Rectal smooth muscle tissue (tissue), 1 donor: ENCODE data around the gene FAM107B.

Source experiments
- H3K27ac ChIP-seq: one replicate; pipeline ENCODE4 v1.7.0; 2013; ENCODE audit warnings: low read depth, low read length, inconsistent platforms
- H3K27me3 ChIP-seq: one replicate; pipeline ENCODE4 v1.7.0; 2013; ENCODE audit warnings: low read length; ENCODE audit not compliant: control insufficient read depth, insufficient read depth
- H3K36me3 ChIP-seq: one replicate; pipeline ENCODE4 v1.7.0; 2013; ENCODE audit warnings: low read length; ENCODE audit not compliant: control insufficient read depth, insufficient read depth
- H3K4me1 ChIP-seq: one replicate; pipeline ENCODE4 v1.7.0; 2013; ENCODE audit warnings: low read length; ENCODE audit not compliant: control insufficient read depth, insufficient read depth
- H3K4me3 ChIP-seq: one replicate; pipeline ENCODE4 v1.7.0; 2013; ENCODE audit warnings: low read length
- H3K9ac ChIP-seq: one replicate; pipeline ENCODE4 v1.7.0; 2013; ENCODE audit warnings: low read length

The FAM107B gene

DNA sequence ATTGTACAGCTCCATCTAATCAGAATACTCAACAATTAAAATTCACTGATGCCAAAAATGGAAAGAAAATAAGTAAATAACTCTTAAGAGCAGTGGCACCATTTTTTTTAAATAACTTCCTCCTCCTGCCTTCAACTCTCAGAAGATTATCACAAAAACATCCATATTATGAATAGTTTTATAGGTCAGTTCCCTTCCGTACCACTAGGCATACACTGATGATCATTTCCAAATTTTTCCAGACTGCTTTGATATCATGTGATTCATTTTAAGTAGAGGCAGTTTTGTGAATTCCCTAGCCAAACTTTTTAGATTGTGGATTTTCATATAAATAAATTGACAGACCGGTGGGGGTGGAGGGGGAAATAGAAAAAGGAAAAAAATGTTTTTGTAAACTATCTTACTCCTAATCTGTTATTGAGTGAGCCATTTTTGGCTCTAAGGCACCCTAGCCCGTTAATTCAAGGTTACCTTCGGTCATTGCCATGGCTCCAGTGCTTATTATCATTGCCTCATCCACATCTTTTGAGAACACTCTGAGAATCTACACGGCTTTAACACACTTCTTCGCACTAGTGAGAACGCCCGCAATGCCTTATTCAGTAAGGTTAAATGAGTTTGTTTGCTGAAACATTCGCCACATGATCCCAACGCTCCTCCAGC is 1.0 kb downstream of the FAM107B start:
- Histone ChIP-seq H3K27ac (no peak overlapping the region), H3K36me3 (no peaks in the 10 kb centered on the region), H3K27me3 (no peaks in the 10 kb centered on the region), H3K9ac (no peak overlapping the region), H3K4me1 (no peaks in the 10 kb centered on the region), H3K4me3 (no peak overlapping the region)

DNA sequence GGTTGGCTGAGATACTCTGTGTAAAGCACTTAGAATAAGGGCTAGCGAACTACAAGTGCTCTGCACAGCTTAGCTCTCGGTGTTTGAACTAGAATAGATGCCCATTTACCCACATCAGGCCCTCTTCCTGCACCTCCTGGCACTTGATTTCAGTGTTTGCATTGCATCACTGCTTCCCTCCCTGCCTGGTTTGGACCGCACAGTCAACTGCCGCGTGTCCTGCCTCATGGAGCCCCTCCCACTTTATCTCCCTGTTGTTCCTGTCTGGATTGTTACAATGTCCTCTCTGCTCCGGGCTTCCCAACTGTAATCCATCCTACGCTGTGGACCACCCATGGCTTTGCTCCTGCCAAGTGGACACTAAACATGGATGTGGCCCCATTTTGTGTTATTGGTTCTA is 2.3 kb downstream of the FAM107B start:
- H3K4me1 ChIP-seq, result no peaks in the 10 kb centered on the region
- no peaks in the 10 kb centered on the region for H3K36me3 ChIP-seq
- no peaks in the 10 kb centered on the region for H3K27me3 ChIP-seq
- no peak overlapping the region for H3K27ac ChIP-seq
- no peak overlapping the region for H3K4me3 ChIP-seq
- no peak overlapping the region for H3K9ac ChIP-seq

DNA sequence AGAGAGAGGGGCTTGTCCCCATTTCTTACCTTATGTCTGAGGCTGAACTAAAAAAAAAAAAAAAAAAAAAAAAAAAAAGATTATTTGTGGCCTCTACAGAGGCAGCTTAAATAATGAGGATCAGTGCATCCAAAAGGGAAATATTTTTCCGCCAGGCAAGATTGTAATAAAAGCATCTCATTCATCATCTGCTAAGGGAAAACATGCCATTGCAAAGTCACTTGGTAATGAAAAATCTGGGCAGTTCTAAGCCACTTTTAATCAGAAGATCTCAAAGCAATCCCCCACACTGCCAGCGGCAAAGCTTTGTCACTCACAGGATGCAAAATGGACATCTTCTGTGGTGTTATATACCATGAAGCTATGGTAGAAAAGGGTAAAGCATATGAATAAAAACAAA is 3.8 kb downstream of the FAM107B start:
- Histone ChIP-seq H3K27me3 (no peaks in the 10 kb centered on the region), H3K36me3 (no peaks in the 10 kb centered on the region), H3K9ac (no peak overlapping the region), H3K27ac (no peak overlapping the region), H3K4me3 (no peak overlapping the region), H3K4me1 (no peaks in the 10 kb centered on the region)

DNA sequence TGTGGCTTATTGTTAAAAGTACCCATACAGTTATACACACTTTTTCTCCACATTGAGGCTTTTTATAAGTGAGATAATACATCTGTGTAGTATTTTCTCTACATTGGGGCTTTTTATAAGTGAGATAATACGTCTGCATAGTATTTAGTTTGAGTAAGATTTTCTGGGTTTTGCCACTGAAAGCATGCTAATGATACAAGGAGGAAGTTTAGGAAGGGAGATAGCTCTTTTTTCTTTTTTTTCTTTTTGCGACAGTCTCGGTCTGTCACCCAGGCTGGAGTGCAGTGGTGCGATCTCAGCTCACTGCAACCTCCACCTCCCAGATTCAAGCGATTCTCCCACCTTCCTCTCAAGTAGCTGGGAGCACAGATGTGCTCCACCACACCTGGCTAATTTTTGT is 13.3 kb downstream of the FAM107B start:
- no peaks in the 10 kb centered on the region for H3K36me3 ChIP-seq
- no peaks in the 10 kb centered on the region for H3K4me1 ChIP-seq
- H3K27me3 ChIP-seq, result no peaks in the 10 kb centered on the region
- H3K27ac ChIP-seq, result no peak overlapping the region
- no peak overlapping the region for H3K9ac ChIP-seq
- no peak overlapping the region for H3K4me3 ChIP-seq

DNA sequence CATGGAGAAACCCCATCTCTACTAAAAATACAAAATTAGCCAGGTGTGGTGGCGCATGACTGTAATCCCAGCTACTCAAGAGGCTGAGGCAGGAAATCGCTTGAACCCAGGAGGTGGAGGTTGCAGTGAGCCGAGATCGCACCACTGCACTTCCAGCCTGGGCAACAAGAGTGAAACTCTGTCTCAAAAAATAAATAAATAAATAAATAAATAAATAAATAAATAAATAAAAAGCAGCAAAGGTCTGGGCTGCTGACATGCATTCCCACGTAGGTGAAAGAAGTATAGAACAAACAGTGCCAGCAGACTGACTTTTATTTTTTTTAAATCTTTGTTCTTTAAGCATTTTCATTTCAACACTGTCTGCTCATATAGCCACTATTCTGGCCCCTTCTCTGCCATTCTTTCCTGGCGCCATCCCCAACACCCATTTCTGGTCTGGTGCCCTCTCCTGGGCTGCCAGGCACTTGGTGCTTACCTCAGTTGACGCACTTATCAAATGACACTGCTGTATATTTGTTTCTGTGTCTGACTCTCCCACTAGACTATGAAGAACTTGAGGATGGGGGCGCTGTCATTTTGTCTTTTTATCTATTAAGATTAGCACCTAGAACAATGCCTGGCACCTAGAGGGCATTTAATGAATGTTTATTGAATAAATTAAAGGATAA is 15.6 kb downstream of the FAM107B start:
- Histone ChIP-seq H3K4me1 (no peaks in the 10 kb centered on the region), H3K4me3 (no peak overlapping the region), H3K27me3 (no peaks in the 10 kb centered on the region), H3K27ac (no peak overlapping the region), H3K9ac (no peak overlapping the region), H3K36me3 (no peaks in the 10 kb centered on the region)

DNA sequence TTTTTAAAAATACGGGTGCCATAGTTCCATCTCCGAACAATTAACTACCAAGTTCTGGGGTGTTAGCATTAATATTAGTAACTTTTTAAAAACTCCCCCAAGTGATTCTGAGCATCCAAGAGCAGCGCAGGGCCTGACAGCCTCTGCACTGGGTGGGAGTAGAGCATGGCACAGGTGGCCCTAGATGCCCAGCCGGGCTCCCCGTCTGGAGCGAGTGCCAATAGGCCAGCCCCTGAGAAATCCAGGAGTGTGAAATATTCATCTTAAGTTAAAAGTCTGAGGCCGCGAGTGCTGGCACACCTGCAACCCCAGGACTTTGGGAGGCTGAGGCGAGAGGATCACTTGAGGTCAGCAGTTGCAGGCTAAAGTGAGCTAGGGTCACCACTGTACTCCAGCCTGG is 16.2 kb downstream of the FAM107B start:
- Histone ChIP-seq H3K27ac (no peak overlapping the region), H3K27me3 (no peaks in the 10 kb centered on the region), H3K9ac (no peak overlapping the region), H3K36me3 (no peaks in the 10 kb centered on the region), H3K4me3 (no peak overlapping the region), H3K4me1 (no peaks in the 10 kb centered on the region)

DNA sequence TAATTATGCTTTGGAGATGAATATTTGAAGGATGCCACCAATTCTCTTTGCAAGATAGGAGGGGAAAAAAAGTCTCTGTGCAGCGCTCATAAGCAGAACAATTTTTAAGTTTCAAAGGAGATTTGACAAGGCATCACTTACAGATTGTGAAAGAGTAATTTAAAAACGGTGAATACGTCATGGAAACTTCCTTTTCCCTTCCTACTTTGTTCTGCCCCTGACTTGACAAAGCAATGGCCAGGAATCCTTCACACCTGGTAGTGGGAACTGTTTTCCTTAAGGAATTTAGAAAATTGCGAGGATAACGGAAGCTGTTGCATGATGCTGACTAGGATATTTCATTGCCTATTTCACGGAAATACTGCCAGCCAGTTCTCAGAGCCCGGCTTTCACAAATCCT is 16.7 kb downstream of the FAM107B start:
- no peaks in the 10 kb centered on the region for H3K27me3 ChIP-seq
- H3K9ac ChIP-seq, result no peak overlapping the region
- H3K36me3 ChIP-seq, result no peaks in the 10 kb centered on the region
- H3K4me3 ChIP-seq, result no peak overlapping the region
- H3K27ac ChIP-seq, result no peak overlapping the region
- H3K4me1 ChIP-seq, result no peaks in the 10 kb centered on the region

DNA sequence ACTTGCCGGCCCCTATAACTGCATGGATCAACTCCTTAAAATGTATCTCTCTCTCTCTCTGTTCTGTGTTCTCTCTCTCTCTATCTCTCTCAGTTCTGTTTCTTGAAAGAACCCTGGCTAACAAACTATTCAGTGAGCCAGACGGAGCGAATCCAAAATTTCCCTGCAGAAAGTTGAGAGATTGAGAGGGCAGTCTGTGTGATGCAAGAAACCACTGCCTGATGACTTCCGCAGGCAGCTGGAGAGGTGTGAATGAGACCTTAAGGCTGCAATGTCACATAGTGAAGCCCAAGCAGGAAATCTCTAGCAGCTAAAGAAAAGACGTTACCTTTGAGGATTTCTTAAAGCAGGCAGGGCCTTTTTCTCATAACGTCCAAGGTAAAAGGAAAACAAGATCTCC is 17.3 kb downstream of the FAM107B start:
- H3K27ac ChIP-seq, result no peak overlapping the region
- no peaks in the 10 kb centered on the region for H3K36me3 ChIP-seq
- H3K9ac ChIP-seq, result no peak overlapping the region
- H3K4me1 ChIP-seq, result no peaks in the 10 kb centered on the region
- no peaks in the 10 kb centered on the region for H3K27me3 ChIP-seq
- H3K4me3 ChIP-seq, result no peak overlapping the region

DNA sequence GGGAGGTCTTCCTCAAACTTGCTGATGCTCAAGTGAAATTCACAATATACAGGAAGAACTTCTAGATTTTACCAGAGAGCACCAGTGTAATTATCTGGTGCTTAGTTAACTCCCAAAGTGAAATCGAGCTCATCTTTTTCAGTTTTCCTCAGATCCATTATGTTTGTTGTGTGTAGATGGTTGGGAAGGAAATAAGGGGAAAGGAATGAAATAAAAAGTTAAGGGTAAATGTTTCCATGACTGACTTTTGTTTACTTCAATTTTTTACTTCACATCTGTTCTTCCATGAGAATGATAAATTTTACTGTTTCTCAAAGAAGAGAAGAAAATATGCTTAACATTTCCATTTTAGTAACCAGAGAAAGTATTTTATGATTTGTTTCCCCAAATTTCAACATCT is 21.3 kb downstream of the FAM107B start:
- Histone ChIP-seq H3K27ac (peak overlapping the region; percentile 52), H3K9ac (no peak overlapping the region)

DNA sequence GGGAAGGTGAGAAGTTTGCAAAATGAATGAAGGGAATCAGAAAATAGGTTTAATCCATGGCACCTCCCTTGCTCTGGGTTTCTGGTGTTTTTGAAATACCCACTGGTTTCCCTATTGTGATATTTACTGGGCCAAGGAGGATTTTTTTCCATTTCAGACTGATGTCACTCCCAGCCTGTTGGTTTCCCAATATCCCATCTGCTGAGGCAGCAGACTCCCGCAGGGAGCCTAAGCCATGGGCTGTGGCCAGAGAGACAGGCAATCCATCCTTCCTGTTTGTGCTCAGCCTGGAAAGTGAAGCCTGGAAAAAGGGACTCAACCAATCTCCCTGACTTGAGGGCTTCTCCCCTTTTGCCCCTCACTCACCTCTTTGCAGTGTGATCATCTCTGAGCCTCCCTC is 22.8 kb downstream of the FAM107B start:
- Histone ChIP-seq H3K4me3 (no peak overlapping the region), H3K36me3 (no peaks in the 10 kb centered on the region), H3K4me1 (no peaks in the 10 kb centered on the region), H3K27me3 (no peaks in the 10 kb centered on the region), H3K27ac (peak overlapping the region; percentile 51), H3K9ac (no peak overlapping the region)

More for the DNA sequence above, 21.3 kb downstream of the FAM107B start:
- Histone ChIP-seq H3K4me3 (no peak overlapping the region), H3K36me3 (no peaks in the 10 kb centered on the region), H3K4me1 (no peaks in the 10 kb centered on the region), H3K27me3 (no peaks in the 10 kb centered on the region)

DNA sequence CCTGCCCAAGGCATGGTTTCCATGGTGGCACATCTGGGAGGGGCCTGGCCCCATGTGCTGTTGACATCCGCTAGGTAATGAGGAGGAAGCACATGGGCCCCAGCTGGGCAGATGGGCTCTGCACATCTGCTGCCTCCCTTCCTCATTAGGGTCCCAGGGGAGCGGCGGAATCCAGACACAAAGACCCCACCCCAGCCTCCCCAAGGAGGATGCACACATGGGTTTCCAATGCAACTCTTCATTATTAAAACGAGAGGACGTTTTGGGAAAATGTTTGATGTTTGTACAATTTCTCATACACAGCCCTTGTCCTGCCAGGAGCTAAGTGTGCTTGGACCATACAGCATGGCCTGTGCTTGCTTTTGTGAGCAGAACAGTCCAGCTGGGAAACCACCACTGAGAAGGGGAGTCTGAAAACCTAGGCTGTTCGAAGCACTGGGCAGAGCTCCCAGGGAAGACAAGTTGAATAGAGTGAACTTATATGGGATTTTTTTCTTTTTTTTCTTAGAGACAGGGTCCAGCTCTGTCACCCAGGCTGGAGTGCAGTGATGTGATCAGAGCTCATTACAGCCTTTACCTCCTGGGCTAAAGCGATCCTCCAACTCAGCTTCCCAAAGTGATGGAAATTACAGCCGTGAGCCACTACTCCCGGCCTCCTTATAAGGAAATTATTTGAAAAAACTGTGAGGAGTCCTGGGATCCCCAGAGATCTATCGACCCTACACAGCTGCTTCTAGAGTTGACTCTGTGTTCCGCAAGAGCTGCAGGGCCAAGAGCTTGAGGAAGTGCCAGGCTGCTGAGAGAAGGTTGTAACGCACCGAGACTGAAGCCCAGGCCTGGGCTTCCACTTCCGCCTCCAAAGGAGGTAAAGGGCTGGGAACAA is 23.4 kb downstream of the FAM107B start:
- no peaks in the 10 kb centered on the region for H3K4me1 ChIP-seq
- H3K9ac ChIP-seq, result no peak overlapping the region
- H3K4me3 ChIP-seq, result no peak overlapping the region

DNA sequence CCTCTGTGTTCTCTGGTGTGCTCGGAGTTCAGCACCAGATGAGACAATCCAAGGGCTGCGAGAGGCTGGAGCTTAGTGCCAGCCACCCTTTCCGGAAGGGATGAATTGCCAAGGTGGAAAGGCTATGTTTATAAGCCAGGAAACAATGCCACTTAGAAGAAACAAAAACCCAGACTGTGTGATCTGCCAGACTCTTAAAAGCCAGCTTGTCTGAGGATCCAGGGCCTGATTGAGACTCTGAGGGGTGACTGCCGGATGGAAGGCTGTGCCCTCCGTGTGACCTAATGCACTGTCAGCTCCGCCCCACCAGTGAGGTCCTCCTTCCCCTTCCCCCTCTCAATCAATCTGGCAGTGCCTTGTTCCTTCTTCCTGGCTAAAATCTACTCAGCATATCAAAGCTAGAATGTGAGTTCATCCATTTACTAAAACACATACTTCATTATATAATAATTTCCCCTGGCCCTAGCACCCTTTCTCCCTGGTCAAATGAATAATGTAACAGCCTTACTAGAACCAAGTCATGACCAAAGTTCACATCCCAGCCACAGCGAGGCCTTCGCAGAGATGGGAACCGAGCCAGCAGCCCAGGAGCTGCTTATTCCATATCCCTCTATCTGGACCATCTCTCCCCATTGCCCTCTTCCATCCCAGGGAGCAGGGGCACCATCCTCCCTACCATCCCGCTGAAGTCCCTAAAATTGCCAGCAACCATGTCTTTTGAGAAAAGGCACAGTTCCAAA is 25.5 kb downstream of the FAM107B start:
- H3K27ac ChIP-seq, result no peak overlapping the region
- no peaks in the 10 kb centered on the region for H3K27me3 ChIP-seq
- H3K4me3 ChIP-seq, result no peak overlapping the region
- no peaks in the 10 kb centered on the region for H3K36me3 ChIP-seq
- no peaks in the 10 kb centered on the region for H3K4me1 ChIP-seq
- H3K9ac ChIP-seq, result no peak overlapping the region

More for the DNA sequence above, 23.4 kb downstream of the FAM107B start:
- Histone ChIP-seq H3K27me3 (no peaks in the 10 kb centered on the region), H3K36me3 (no peaks in the 10 kb centered on the region), H3K27ac (peak overlapping the region; percentile 51)
